Thyroid gland (tissue), 4 donors: ENCODE measurements around the gene HCFC1.

ENCODE experiments used
- POLR2A ChIP-seq, 2 donors: fragments of 450-650 bp; IDR thresholded peaks; one replicate each; pipeline ENCODE4 v1.6.1; 2017; ENCODE audit warnings: antibody characterized with exemption in 2 of 2, mild to moderate bottlenecking in 2 of 2, moderate library complexity in 1 of 2
- TF ChIP-seq, protein P1 (sequence below), 6 experiments: fragments of 200-600 bp in 3 of 6; fragments of 450-650 bp in 3 of 6; sonication (generic) in 3 of 6; IDR thresholded peaks; one replicate each; pipeline ENCODE4 v1.5.1; 2016 to 2019; ENCODE audit warnings: antibody characterized with exemption in 6 of 6, mild to moderate bottlenecking in 2 of 6, inconsistent platforms in 1 of 6, moderate library complexity in 1 of 6

DNA sequence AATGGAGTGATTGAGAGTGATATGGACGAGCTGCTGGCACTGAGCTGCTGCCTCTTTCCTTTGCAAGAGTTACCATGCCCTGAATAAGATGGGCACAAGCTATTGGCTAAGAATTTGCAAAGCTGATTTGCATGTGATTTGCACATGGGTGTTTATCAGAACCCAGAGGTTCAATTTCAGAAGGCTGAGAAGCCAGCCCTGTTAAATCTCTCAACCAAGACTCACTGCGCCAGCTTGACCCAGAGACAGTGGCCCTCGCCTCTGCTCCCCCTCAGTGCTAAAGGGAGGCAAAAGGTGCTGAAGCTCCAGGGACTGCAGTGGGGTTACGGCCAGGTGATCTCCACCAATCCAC is 46.3 kb downstream of the HCFC1 start:
- TF ChIP-seq, protein P1, sequence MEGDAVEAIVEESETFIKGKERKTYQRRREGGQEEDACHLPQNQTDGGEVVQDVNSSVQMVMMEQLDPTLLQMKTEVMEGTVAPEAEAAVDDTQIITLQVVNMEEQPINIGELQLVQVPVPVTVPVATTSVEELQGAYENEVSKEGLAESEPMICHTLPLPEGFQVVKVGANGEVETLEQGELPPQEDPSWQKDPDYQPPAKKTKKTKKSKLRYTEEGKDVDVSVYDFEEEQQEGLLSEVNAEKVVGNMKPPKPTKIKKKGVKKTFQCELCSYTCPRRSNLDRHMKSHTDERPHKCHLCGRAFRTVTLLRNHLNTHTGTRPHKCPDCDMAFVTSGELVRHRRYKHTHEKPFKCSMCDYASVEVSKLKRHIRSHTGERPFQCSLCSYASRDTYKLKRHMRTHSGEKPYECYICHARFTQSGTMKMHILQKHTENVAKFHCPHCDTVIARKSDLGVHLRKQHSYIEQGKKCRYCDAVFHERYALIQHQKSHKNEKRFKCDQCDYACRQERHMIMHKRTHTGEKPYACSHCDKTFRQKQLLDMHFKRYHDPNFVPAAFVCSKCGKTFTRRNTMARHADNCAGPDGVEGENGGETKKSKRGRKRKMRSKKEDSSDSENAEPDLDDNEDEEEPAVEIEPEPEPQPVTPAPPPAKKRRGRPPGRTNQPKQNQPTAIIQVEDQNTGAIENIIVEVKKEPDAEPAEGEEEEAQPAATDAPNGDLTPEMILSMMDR (IDR thresholded peaks at IDR 0.05): no peak
- TF ChIP-seq POLR2A (IDR thresholded peaks at IDR 0.05): no peak
